ENCODE results near the gene AK5. TPM values are rescaled to one million over a fixed set of nuclear protein-coding genes. Genes with fewer than 3 reads are reported as not detected.

AK5 gene
- total and polyA plus RNA-seq, 2 donors (not counting 1 experiment from before 2014, with no cell fraction given), result 0.18 TPM; not detected in 1

GRCh38 chr1:77438236-77438913, 156.6 kb downstream of the AK5 start:
- TF ChIP-seq CTCF (IDR thresholded peaks at IDR 0.05), result no peak
- no peak for TF ChIP-seq EZH2 (IDR thresholded peaks at IDR 0.05; ENCODE audit: borderline replicate concordance, insufficient read depth, low read depth, low read length, poor library complexity, severe bottlenecking)
- Histone ChIP-seq H3K4me2 (replicated peaks; ENCODE audit: low read depth, low read length, poor library complexity, severe bottlenecking) (no peak overlapping the region), H3K79me2 (ENCODE audit: control insufficient read depth, insufficient read depth, low read length) (no peaks in the 10 kb centered on the region), H3K9ac (ENCODE audit: low read length) (no peak overlapping the region), H3K9me3 (ENCODE audit: control extremely low read depth in 1 of 3, control insufficient read depth in 2 of 3, insufficient read depth in 1 of 3, low read length in 2 of 3) (peaks cover 0 to 10% (median 7%) of the 10 kb centered on the region in 3 donors), H4K20me1 (ENCODE audit: control insufficient read depth, insufficient read depth, low read length, poor library complexity, severe bottlenecking) (no peaks in the 10 kb centered on the region), H3K27ac (ENCODE audit: low read length in 2 of 2) (no peak overlapping the region), H3K4me1 (ENCODE audit: control insufficient read depth in 2 of 2, insufficient read depth in 2 of 2, low read length in 2 of 2) (no peaks in the 10 kb centered on the region), H3K27me3 (replicated peaks in 1 of 4; ENCODE audit: control extremely low read depth in 1 of 4, control insufficient read depth in 3 of 4, insufficient read depth in 4 of 4, low read length in 3 of 4) (no peaks in the 10 kb centered on the region), H3K4me3 (ENCODE audit: control extremely low read depth in 1 of 5, extremely low read depth in 1 of 5, insufficient read depth in 1 of 5, low read depth in 2 of 5, low read length in 4 of 5) (no peak overlapping the region), H3K36me3 (replicated peaks in 1 of 2; ENCODE audit: control extremely low read depth in 1 of 2, control insufficient read depth in 1 of 2, extremely low read depth in 1 of 2, insufficient read depth in 2 of 2, low read length in 1 of 2) (no peaks in the 10 kb centered on the region), H2AFZ (ENCODE audit: insufficient read depth, low read depth, low read length, poor library complexity, severe bottlenecking) (no peak overlapping the region)
- no peak overlapping the region for H3K4me3 Mint-ChIP-seq
- no peak overlapping the region for H3K27ac Mint-ChIP-seq
- ChIA-PET POLR2A (no interaction called here), CTCF (no interaction called here)
- 49% methylated on average over 3 of the region's 4 CpGs for WGBS (ENCODE audit: insufficient coverage)
- peaks cover 6% of the 10 kb centered on the region for H3K4me1 Mint-ChIP-seq
- peaks cover 5% of the 10 kb centered on the region for H3K27me3 Mint-ChIP-seq
- intact Hi-C loops (cut with micrococcal nuclease), result no loop called here
- DNase-seq, result no peak
- H3K9me3 Mint-ChIP-seq (ENCODE audit: insufficient read depth), result peaks cover 5% of the 10 kb centered on the region
- ATAC-seq (ENCODE audit: low read depth), result no peak

- Histone ChIP-seq H3K79me2 (ENCODE audit: control insufficient read depth, insufficient read depth, low read length) (no peaks in the 10 kb centered on the region), H3K27ac (ENCODE audit: low read length in 2 of 2) (no peak overlapping the region), H3K27me3 (replicated peaks in 1 of 4; ENCODE audit: control extremely low read depth in 1 of 4, control insufficient read depth in 3 of 4, insufficient read depth in 4 of 4, low read length in 3 of 4) (no peaks in the 10 kb centered on the region), H3K9ac (ENCODE audit: low read length) (no peak overlapping the region), H3K9me3 (ENCODE audit: control extremely low read depth in 1 of 3, control insufficient read depth in 2 of 3, insufficient read depth in 1 of 3, low read length in 2 of 3) (peaks cover 0 to under 1% (median 0%) of the 10 kb centered on the region in 3 donors), H3K4me3 (ENCODE audit: control extremely low read depth in 1 of 5, extremely low read depth in 1 of 5, insufficient read depth in 1 of 5, low read depth in 2 of 5, low read length in 4 of 5) (no peak overlapping the region), H2AFZ (ENCODE audit: insufficient read depth, low read depth, low read length, poor library complexity, severe bottlenecking) (no peak overlapping the region), H3K4me2 (replicated peaks; ENCODE audit: low read depth, low read length, poor library complexity, severe bottlenecking) (no peak overlapping the region), H3K36me3 (replicated peaks in 1 of 2; ENCODE audit: control extremely low read depth in 1 of 2, control insufficient read depth in 1 of 2, extremely low read depth in 1 of 2, insufficient read depth in 2 of 2, low read length in 1 of 2) (no peaks in the 10 kb centered on the region), H3K4me1 (ENCODE audit: control insufficient read depth in 2 of 2, insufficient read depth in 2 of 2, low read length in 2 of 2) (no peaks in the 10 kb centered on the region), H4K20me1 (ENCODE audit: control insufficient read depth, insufficient read depth, low read length, poor library complexity, severe bottlenecking) (no peaks in the 10 kb centered on the region)
- intact Hi-C loops (cut with micrococcal nuclease), result no loop called here
- Mint-ChIP-seq H3K4me3 (no peak overlapping the region), H3K27me3 (peaks cover 16% of the 10 kb centered on the region), H3K27ac (no peak overlapping the region), H3K4me1 (no peaks in the 10 kb centered on the region), H3K9me3 (ENCODE audit: insufficient read depth) (no peaks in the 10 kb centered on the region)
- ATAC-seq (ENCODE audit: low read depth) (no peak), DNase-seq (no peak)
- TF ChIP-seq CTCF (IDR thresholded peaks at IDR 0.05) (no peak), EZH2 (IDR thresholded peaks at IDR 0.05; ENCODE audit: borderline replicate concordance, insufficient read depth, low read depth, low read length, poor library complexity, severe bottlenecking) (no peak)
- 77% methylated on average over 3 of the region's 4 CpGs for WGBS (ENCODE audit: insufficient coverage)
- POLR2A ChIA-PET, result no interaction called here
- CTCF ChIA-PET, result no interaction called here
These were observed 165.2 kb downstream of the AK5 start for GRCh38 chr1:77446841-77447555.

Measured in B cell (primary cell).